Kidney (tissue), 14 donors: ENCODE measurements around the gene CRABP2. TPM values are rescaled to one million over a fixed set of nuclear protein-coding genes. Genes with fewer than 3 reads are reported as not detected.

Experiments used
- DNase-seq, 5 donors: peaks; one replicate each; pipeline ENCODE4 v3.0.0-alpha.2; 2013 to 2020
- FAIRE-seq: peaks from 2 replicates; lab custom pipeline; 2012; peaks lifted over from hg19 to GRCh38; lab: Jason Lieb, UNC
- H3K27ac ChIP-seq, 2 donors: one replicate each; pipeline ENCODE4 v1.7.0; 2013; ENCODE audit warnings: low read depth in 2 of 2, low read length in 2 of 2, inconsistent platforms in 1 of 2
- H3K27me3 ChIP-seq: one replicate; pipeline ENCODE4 v1.7.1; 2013; ENCODE audit warnings: low read length, inconsistent platforms; ENCODE audit not compliant: control insufficient read depth, insufficient read depth
- H3K36me3 ChIP-seq, 3 donors: one replicate each; pipeline versions ENCODE4 v1.7.0 to v1.7.1; 2013; ENCODE audit warnings: low read length in 3 of 3, control low read depth in 1 of 3, inconsistent platforms in 1 of 3; ENCODE audit not compliant: insufficient read depth in 3 of 3, control insufficient read depth in 2 of 3
- H3K4me1 ChIP-seq, 3 donors: one replicate each; pipeline versions ENCODE4 v1.7.0 to v1.7.1; 2013; ENCODE audit warnings: low read length in 3 of 3, inconsistent platforms in 1 of 3, low read depth in 1 of 3; ENCODE audit not compliant: control insufficient read depth in 2 of 3, insufficient read depth in 2 of 3
- H3K4me3 ChIP-seq, 3 donors: one replicate each; pipeline versions ENCODE4 v1.7.0 to v1.8.1; 2013; ENCODE audit warnings: low read length in 3 of 3, control low read depth in 1 of 3, inconsistent platforms in 1 of 3
- H3K9ac ChIP-seq, 3 donors: one replicate each; pipeline versions ENCODE4 v1.7.0 to v1.7.1; 2013; ENCODE audit warnings: low read length in 3 of 3, control low read depth in 1 of 3, inconsistent platforms in 1 of 3
- H3K9me3 ChIP-seq, 3 donors: one replicate each; pipeline versions ENCODE4 v1.7.0 to v1.7.1; 2013; ENCODE audit warnings: low read length in 3 of 3, control low read depth in 1 of 3, inconsistent platforms in 1 of 3; ENCODE audit not compliant: control insufficient read depth in 2 of 3, insufficient read depth in 1 of 3
- CTCF ChIP-seq: IDR thresholded peaks from 3 replicates; pipeline ENCODE4 v1.5.1; 2012; ENCODE audit warnings: mild to moderate bottlenecking, moderate library complexity, borderline replicate concordance; ENCODE audit not compliant: insufficient read depth; ENCODE audit errors: extremely low read depth
- intact Hi-C: fragments of 100-400 bp; cut with DNase I; formaldehyde crosslinking; loops from one replicate; pipeline ENCODE4 v1.11.1; 2022
- polyA plus RNA-seq: library from polyadenylated mRNA; stranded (reverse); fragments of 350-450 nt; fragmentation: Illumina TruSeq; extraction: RNeasy Lipid Tissue Mini Kit (QIAGEN cat#74804); gene quantifications from one replicate; pipeline ENCODE4 v1.2.3, GENCODE V29; 2014; ENCODE audit warnings: low read depth, low replicate concordance; ENCODE audit not compliant: insufficient read depth
- total RNA-seq: library from RNA; stranded (reverse); fragmentation: NEBNext Ultra II Directional; extraction: Animal tissue kit (Norgen Biotek cat#: 25700); gene quantifications from one replicate; pipeline ENCODE4 v1.2.1, GENCODE V29; 2021
- donor health status: control.
- donor health status: control.
- donor health status: control.
- donor health status: control.
- donor health status: control.
- donor health status: DM: yes; HTN: yes; CAD: no.
- donor health status: Normal renal cell carcinoma (clear cell type).

CRABP2 gene
- total and polyA plus RNA-seq, 2 donors from 2014 or later = 15.2 to 21.6 TPM

- Histone ChIP-seq H3K4me1 (peaks cover 0 to 12% (median 6%) of the 10 kb centered on the region in 3 donors), H3K27ac (no peak overlapping the region), H3K27me3 (no peaks in the 10 kb centered on the region), H3K9me3 (no peaks in the 10 kb centered on the region), H3K9ac (no peak overlapping the region), H3K4me3 (no peak overlapping the region), H3K36me3 (no peaks in the 10 kb centered on the region)
- FAIRE-seq (no peak), DNase-seq (peak in 4 of 5 donors; percentile 77 to 90 (median 88))
- TF ChIP-seq CTCF = no peak
- intact Hi-C loops = no loop called here
Observed at GRCh38 chr1:156693848-156694689, 11.3 kb downstream of the CRABP2 start.

GRCh38 chr1:156692925-156693847 lies 12.2 kb downstream of the CRABP2 start:
- intact Hi-C loops = no loop called here
- H3K4me1 ChIP-seq = peaks cover 0 to 12% (median 6%) of the 10 kb centered on the region in 3 donors
- H3K9me3 ChIP-seq = no peaks in the 10 kb centered on the region
- no peak overlapping the region for H3K4me3 ChIP-seq
- no peaks in the 10 kb centered on the region for H3K36me3 ChIP-seq
- peak in 4 of 5 donors; percentile 93 to 96 (median 95) for DNase-seq
- H3K27me3 ChIP-seq = no peaks in the 10 kb centered on the region
- no peak overlapping the region for H3K9ac ChIP-seq
- no peak overlapping the region for H3K27ac ChIP-seq
- no peak for FAIRE-seq
- no peak for TF ChIP-seq CTCF

- H3K27ac ChIP-seq = no peak overlapping the region
Observed at GRCh38 chr1:156692441-156692924, 12.9 kb downstream of the CRABP2 start.

More at GRCh38 chr1:156692441-156692924, 12.9 kb downstream of the CRABP2 start:
- Histone ChIP-seq H3K36me3 (no peaks in the 10 kb centered on the region), H3K9me3 (no peaks in the 10 kb centered on the region), H3K9ac (no peak overlapping the region), H3K27me3 (no peaks in the 10 kb centered on the region), H3K4me1 (peaks cover 0 to 12% (median 6%) of the 10 kb centered on the region in 3 donors), H3K4me3 (no peak overlapping the region)
- DNase-seq (peak in 1 of 5 donors; percentile 41), FAIRE-seq (no peak)
- intact Hi-C loops = no loop called here
- TF ChIP-seq CTCF = no peak
